HL-60/S4 treated with retinoic acid at 250 ng/mL for 4 days and 3 days (cell line): ENCODE data around the gene CIAO2B.

Experiments
- in situ Hi-C: fragments of 300-500 bp; cut with MboI; formaldehyde crosslinking; loops from 2 replicates; pipeline ENCODE4 v1.7.0; 2022; ENCODE audit warnings: low sequenced_read_pairs

CIAO2B gene

GRCh38 chr16:66934138-66934838 is at the start of gene CIAO2B:
Gene CIAO2B, minus strand, starts transcription at chr16:66934402. Its CDS starts 38 bp downstream, at chr16:66934364.
- in situ Hi-C loops: no loop called here

DNA sequence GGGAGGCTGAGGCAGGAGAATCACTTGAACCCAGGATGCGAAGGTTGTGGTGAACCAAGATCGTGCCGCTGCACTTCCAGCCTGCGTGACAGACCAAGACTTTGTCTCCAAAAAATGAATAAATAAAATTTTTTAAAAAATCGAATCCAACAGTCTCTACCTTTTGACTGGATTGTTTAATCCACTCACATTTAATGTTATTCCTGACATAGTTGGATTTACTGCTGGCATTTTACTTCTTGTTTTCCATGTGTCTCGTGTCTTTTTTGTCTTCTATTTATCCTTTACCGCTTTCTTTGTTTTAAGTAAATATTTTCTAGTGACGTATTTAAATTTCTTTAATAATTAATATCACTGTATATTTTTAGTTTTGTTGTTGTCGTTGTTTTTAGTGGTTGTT is 48.8 kb upstream of the CIAO2B start:
- in situ Hi-C loops: no loop called here

DNA sequence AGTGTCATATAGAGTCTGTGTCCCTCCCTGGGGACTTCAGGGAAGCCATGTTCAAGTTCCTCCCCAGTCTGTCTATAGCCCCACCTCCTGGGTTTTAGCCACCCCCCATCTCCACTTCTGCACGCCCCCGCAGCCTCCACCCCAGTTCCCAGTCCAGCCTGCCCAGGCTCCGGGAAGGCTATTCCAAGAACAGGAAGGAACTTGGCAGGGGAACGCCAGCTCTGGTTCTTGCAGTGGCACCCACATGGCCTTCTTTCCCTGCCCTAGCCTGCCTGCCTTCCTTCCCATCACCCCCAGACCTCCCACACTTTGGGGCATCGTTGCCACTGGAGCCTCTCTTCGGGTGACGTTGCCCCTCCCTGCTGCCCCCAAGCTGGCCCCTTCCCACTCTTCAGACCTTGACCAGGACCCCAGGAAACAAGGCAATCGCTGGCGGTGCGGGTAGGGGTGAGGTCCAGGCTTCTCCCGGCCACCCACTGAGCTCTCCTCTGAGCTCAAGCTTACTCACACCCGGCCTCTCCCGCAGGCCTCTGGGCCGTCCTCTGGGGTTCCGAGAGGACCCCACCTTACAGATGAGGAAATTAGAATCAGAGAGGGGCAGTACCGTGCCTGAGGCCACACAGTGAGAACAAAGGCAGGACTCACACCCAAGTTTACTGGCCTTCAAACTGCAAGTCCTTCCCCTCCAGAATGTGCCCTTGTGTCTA is 45.0 kb upstream of the CIAO2B start:
- in situ Hi-C loops: no loop called here

GRCh38 chr16:66977341-66978113 is 43.3 kb upstream of the CIAO2B start:
- in situ Hi-C loops: no loop called here

DNA sequence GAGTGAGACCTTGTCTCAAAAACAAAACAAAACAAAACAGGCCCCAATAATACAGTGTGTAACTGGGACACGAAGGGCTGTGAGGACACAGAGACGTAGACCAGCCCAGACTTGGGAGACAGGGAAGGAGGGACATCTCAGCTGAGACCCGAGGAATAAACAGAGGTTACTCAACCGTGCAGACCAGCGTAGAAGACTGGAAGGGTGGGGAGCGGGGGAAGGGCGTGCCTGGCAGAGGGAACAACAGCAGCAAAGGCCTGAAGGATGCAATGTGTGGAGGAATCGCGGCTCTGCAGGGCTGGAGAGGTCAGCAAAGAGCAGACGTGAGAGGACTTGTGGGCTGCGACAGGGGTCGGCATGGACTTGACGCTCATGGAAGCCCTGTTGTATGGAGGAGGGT is 42.5 kb upstream of the CIAO2B start:
- in situ Hi-C loops: no loop called here

GRCh38 chr16:66975302-66975893 is 41.2 kb upstream of the CIAO2B start:
- in situ Hi-C loops: no loop called here

GRCh38 chr16:66974932-66975246 is 40.7 kb upstream of the CIAO2B start:
- in situ Hi-C loops: loop anchor here (25.0 kb wide), 2 partner anchors 187 to 462 kb away; partner anchors contain the start of genes B3GNT9, FBXL8, HSD11B2 and HSF4

GRCh38 chr16:66974156-66974931 is 40.1 kb upstream of the CIAO2B start:
- in situ Hi-C loops: loop anchor here (25.0 kb wide), 2 partner anchors 188 to 463 kb away; partner anchors contain the start of genes B3GNT9, FBXL8, HSD11B2 and HSF4

GRCh38 chr16:66973716-66974115 is 39.5 kb upstream of the CIAO2B start:
- in situ Hi-C loops: loop anchor here (25.0 kb wide), 2 partner anchors 189 to 464 kb away; partner anchors contain the start of genes B3GNT9, FBXL8, HSD11B2 and HSF4

- in situ Hi-C loops: loop anchor here (25.0 kb wide), 2 partner anchors 189 to 464 kb away; partner anchors contain the start of genes B3GNT9, FBXL8, HSD11B2 and HSF4
Observed at GRCh38 chr16:66972983-66973382, 38.8 kb upstream of the CIAO2B start.

- in situ Hi-C loops: loop anchor here (25.0 kb wide), 2 partner anchors 191 to 466 kb away; partner anchors contain the start of genes B3GNT9, FBXL8, HSD11B2 and HSF4
Observed at GRCh38 chr16:66970775-66971720, 36.8 kb upstream of the CIAO2B start.

GRCh38 chr16:66968847-66969246 is 34.6 kb upstream of the CIAO2B start:
- in situ Hi-C loops: loop anchor here (25.0 kb wide), 2 partner anchors 193 to 468 kb away; partner anchors contain the start of genes B3GNT9, FBXL8, HSD11B2 and HSF4

- in situ Hi-C loops: loop anchor here (25.0 kb wide), 2 partner anchors 198 to 473 kb away; partner anchors contain the start of genes B3GNT9, FBXL8, HSD11B2 and HSF4
Observed at GRCh38 chr16:66964049-66964448, 29.8 kb upstream of the CIAO2B start.

DNA sequence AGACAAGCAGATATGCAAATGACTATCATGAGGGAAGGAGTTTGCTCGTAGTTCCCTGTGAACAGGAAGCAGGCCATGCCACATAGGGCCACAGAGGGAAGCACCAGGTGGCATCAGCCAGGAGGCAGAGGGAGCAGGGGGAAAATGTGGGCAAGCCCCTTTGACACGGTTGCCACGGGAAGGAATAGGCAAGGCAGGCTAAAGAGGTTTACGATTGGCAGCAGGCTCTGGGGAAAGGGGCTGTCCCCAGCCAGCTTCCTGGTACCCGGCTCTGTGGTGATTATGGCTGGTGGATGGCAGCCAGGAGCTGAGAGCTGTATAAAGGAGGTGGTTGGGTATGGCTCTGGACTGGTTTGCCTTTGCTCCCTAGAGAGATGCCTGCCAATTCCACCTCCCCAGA is 27.7 kb upstream of the CIAO2B start:
- in situ Hi-C loops: loop anchor here (25.0 kb wide), 2 partner anchors 200 to 475 kb away; partner anchors contain the start of genes B3GNT9, FBXL8, HSD11B2 and HSF4

- in situ Hi-C loops: loop anchor here (25.0 kb wide), 2 partner anchors 201 to 476 kb away; partner anchors contain the start of genes B3GNT9, FBXL8, HSD11B2 and HSF4
Observed at GRCh38 chr16:66961065-66961744, 27.0 kb upstream of the CIAO2B start, which contains the start of gene CES3. Gene CES3, plus strand, starts transcription at chr16:66961266. Its CDS starts 42 bp downstream, at chr16:66961308.

GRCh38 chr16:66960270-66960669 is 26.1 kb upstream of the CIAO2B start:
- in situ Hi-C loops: loop anchor here (25.0 kb wide), 2 partner anchors 202 to 477 kb away; partner anchors contain the start of genes B3GNT9, FBXL8, HSD11B2 and HSF4

DNA sequence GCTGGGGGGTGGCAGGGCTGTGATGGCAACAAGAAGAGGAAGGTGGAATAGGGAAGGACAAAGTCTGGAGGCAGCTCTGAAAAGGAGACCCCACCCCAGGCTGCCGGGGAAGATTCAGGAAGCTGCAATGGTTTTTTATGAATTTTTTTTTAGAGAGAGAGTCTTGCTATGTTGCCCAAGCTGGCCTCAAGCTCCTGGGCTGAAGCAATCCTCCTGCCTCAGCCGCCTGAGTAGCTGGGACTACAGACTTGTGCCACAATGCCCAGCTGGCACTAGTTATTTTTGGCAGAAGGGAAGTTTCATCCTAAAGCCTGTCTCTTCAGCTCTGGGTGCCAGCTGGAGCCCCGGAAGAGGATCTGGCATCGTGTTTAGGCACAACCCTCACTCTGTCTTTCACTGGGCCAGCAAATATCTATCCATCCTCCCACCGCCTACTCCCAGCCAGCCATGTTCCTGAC is 25.5 kb upstream of the CIAO2B start:
- in situ Hi-C loops: loop anchor here (25.0 kb wide), 2 partner anchors 203 to 478 kb away; partner anchors contain the start of genes B3GNT9, FBXL8, HSD11B2 and HSF4
